Cerebellar nuclear complex (tissue), 1 donor: ENCODE data around the gene SUCO.
"Not testable (repeated sequence)": the region's sequence is repeated elsewhere in the genome, so short reads cannot be mapped to it uniquely, and the experiment has no call there.

ENCODE experiments used
- DNase-seq, 2 experiments: peaks; one replicate each; lab custom pipeline; 2025; lab: John Stamatoyannopoulos, UW

Gene SUCO

DNA sequence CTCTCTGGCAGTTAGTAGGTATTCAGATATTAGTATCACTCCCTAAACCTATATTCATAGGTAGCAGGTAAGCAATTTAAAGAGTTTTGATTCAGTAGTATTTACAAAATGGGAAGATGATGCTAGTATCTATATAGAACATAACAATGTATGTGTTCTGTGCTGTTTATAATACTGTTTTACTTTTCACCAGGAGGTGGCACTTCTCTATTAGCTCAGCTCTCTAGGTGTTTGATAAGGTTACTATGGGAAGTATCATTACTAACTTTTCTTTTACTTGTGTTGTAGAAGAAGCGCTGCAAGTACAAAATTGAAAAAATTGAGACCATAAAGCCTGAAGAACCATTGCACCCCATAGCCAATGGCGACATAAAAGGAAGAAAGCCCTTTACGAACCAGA, 76.6 kb downstream of the SUCO start:
- no peak for DNase-seq

DNA sequence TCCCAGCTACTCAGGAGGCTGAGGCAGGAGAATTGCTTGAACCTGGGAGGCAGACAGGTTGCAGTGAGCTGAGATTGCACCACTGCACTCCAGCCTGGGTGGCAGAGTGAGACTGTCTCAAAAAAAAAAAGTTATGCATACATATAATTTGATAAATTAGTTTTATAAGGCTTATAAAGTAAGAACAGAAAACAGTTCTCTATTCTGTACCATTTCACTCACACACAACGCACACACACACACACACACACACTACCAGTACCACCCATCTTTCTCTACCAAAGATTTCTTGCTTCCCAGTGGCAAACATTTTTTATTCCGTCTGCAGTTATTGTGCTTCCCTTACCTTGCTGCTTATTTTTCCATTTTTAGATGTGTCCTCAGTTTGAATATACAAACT, 79.5 kb downstream of the SUCO start:
- no peak for DNase-seq

DNA sequence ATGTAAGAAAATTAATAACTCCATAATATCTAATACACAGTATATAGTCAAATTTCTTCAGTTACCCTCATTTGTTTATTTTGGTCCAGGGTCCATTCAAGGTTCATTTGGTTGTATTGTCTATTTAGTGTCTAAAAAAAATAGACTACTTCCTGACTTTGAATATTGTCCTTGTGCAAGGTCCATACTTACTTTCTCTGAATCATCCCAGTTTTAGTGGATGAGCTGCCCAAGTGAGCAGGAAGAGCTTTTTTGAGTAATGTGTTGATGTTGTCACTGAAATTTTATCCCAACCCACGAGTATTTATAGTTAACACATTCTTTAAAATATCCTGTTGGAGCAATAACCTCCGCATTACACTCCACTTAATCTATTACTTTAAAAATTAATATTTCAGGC, 80.3 kb downstream of the SUCO start:
- no peak for DNase-seq

DNA sequence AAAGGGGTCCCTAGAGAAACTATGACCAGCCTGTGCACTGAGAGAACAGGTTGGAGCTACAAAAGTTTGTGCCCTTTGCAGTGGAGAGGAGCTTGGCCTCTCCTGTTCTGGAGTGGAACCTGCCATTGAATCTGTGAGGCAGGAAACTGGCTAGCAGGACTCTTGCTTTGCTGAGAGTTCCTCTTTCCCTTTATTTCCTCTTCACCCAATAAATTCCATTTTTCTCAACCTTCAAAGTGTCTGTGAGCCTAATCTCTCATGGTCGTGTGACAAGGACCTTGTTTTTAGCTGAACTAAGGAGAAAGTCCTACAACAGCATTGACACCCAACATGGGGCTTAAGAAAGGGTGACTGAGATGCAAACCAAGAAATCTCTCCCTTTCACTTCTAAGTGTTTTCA, 83.2 kb downstream of the SUCO start:
- no peak for DNase-seq

GRCh38 chr1:172616636-172617035, 83.7 kb downstream of the SUCO start:
- no peak for DNase-seq

- DNase-seq: not testable (repeated sequence)
Observed at GRCh38 chr1:172620603-172621002, 87.7 kb downstream of the SUCO start.

DNA sequence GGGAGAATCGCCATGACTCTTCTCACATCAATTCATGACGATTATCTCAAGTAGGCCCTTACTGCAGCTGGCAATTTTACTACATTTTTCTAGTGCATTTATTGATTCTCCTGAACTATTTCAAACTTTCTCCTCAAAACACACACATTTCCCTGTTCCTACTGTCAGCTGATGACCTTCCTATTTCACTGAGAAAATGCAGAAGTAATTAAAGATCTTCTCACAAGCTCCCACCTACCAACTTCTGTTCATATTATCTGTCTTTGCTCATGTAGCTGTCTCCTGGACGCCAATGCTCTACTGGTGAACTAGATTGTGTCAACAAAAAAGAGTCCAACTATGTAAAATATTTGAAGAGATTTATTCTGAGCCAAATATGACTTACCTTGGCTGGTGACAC, 89.6 kb downstream of the SUCO start:
- no peak for DNase-seq

DNA sequence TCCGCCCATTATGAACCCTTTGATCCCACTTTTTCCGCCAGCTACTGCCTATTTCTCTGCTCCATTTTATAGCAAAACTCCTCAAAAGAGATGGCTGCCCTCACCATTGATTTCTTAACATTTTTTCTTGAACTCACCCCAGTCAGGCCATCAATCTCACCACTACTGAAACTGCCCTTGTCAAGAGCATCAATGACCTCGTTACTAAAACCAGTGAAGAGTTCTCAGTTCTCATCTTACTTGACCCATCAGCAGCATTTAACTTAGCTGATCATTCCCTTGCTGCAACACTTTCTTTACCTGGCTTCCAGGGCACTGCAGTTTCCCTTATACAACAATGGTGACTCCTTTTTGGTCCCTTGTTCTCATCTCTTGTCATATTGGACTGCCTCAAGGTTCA, 90.8 kb downstream of the SUCO start:
- no peak for DNase-seq

- DNase-seq: no peak
Observed at GRCh38 chr1:172626845-172627244, 93.9 kb downstream of the SUCO start.

DNA sequence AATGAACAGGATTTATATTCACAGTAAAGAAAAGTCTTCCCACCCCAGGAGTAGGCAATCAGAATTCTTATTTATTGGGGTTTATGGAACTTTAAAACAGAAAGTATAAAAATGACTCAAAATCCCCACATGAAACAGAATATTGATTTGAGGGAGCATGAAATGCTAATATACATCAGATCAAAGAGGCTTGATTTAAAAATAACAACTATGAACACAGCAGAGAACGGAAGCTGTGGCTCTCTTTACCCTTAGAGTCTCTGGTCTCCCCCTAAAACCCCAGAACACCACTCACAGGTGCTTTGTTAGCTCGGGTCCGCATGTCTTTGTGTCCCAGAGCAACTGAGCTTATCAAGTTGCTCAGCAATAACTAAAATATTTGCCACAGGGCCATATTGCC, 94.8 kb downstream of the SUCO start:
- no peak for DNase-seq

GRCh38 chr1:172628401-172628800, 95.5 kb downstream of the SUCO start:
- DNase-seq: no peak

DNA sequence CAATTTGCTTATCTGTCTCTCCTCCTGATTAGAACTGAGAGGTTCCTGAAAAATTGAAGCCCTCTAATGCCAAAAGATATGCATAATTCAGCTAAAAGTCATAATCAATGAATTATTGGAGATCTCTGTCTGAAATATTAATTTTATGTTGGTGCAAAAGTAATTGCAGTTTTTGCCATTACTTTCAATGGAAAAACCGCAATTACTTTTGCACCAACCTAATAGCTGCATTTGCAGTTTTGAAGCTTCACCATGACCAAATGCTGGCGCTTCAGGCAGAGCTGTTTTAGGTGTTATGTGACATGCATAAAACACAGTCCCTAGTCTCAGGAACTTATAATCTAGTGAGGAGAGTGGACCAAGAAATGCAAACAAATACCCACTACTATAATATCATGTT, 96.2 kb downstream of the SUCO start:
- no peak for DNase-seq

DNA sequence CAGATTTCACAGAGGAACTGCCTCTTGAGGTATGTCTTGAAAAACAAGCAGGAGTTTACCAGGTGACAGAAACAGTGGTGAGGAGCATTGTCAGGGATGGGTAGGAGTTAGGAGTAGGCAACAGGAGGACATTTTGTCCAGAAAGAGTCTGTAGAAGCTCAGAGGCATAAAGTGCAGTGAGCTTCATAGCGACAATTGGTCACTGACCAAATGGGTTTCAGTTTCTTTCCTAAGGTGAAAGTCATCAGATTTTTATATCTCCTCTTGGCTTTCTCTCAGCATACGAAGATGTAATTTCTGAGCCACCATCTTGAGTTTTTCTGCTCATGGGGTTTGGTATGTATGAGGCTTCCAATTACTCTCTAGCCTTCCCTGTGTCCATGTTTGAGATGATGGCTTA, 96.7 kb downstream of the SUCO start:
- no peak for DNase-seq

DNA sequence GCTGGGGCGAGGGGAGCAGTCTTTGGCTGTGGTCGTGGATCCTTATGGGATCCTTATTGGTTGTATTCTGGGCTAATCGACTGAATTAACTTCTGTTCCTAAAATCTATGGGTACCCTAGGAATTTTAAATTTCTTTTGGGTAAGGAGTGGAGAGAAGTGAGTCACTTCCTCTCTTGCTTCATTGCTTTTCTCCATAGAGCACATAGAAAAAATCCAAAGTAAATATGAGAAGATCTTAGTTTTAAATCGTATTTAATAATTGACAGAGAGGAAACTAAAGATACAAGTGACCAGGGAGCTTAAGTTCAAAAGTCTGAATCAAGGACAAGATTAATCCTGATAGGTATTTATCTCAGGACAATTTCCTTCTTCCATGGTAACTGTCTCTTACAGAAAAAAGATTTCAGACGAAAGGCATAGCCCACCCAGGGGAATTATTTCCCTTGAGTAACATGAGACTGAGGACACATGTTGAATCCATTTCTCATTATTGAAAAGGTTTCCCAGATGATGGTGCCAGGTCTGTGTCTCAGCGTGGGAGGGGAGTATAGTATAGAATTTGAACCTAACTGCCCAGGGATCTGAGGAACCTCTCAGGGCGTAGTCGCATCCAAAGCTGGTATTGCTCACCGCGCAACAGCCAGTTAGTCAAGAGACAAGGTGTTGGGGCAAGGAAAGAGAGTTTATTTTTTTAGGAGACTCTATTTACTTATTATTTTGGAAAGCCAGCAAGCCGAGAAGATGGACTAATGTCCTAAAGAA, 97.3 kb downstream of the SUCO start:
- DNase-seq: no peak

DNA sequence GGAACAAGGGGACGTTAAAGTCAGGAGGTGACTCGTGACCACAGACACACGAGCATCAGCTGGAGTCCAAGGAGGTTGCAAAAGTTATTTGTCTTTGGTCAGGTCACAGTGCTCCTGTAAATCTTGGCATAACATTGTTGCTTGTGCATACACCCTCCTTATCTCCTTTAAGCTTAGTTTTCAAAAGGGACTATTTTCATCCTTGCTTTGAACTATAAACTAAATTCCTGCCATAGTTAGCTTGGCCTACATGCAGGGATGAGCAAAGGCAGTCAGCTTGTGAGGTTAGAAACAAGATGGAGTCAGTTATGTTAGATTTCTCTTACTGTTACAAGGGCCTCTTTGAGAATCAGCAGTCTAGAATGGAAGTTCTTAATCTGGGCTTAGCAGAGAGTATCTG, 97.9 kb downstream of the SUCO start:
- DNase-seq: no peak

DNA sequence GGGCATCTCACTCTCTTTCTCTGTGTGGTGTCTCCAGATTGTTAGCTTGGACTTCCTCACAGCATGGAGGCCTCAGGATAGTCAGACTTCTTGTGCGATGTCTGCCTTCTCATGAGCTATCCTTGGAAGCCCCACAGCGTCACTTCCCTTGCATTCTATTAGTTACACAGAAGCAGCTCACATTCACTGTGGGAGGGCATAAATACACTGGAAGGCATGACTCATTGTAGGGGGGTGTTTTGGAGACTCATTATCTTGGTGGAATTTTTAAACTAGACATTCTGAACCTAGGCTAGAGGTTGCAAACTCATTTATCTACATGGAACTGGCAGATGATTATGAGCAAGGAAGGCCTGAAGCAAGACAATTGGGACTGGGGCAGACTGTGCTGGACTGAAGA, 104.6 kb downstream of the SUCO start:
- no peak for DNase-seq

GRCh38 chr1:172638249-172638648, 105.3 kb downstream of the SUCO start:
- DNase-seq: no peak

GRCh38 chr1:172638885-172639831, 106.2 kb downstream of the SUCO start:
- DNase-seq: no peak

DNA sequence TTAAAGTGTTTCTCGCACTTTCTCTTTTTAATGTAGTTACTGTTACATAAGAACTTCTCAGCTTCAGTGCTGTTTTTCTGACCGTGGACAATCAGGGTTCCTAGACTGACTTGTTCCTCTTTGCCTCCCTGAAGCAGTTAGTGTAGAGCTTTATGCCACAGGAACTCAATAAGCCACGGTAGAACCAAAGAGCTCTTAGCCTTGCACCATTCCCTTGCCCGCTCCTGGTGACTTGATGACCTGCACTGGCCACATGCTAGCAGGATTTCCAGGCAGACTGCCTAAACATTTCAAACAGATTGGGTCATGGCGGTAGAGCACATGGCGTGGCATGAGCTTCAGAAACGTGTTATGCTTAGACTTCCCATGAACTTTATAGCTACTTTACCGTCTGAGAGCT, 107.2 kb downstream of the SUCO start:
- no peak for DNase-seq

GRCh38 chr1:172641492-172641891, 108.5 kb downstream of the SUCO start:
- DNase-seq: no peak

- no peak for DNase-seq
Observed at GRCh38 chr1:172642970-172643369, 110.0 kb downstream of the SUCO start.

DNA sequence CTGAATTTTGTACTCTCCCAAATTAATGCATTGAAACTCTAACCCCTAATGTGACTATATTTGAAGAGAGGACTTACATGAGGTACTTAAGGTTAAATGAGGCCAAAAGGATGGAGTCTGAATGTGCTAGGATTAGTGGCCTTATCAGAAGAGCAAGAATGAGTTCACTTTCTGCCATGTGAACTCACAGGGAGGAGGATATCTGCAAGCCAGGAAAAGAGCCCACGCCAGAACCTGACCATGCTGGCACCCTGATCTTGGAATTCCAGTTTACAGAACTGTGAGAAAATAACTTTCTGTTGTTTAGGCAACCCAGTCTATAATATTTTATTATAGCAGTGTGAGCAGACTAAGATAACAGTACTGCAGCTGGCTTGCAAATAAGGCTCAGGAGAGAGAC, 113.7 kb downstream of the SUCO start:
- DNase-seq: no peak

- no peak for DNase-seq
Observed at GRCh38 chr1:172647110-172647564, 114.2 kb downstream of the SUCO start.
